Neural cell (in vitro differentiated cells): ENCODE measurements around the gene RASAL3.

Experiments
- CTCF ChIP-seq: fragments of 450-650 bp; IDR thresholded peaks from 2 replicates; pipeline ENCODE4 v1.5.1; 2014; ENCODE audit warnings: antibody characterized with exemption, mild to moderate bottlenecking, moderate library complexity; ENCODE audit not compliant: poor library complexity, severe bottlenecking
- EP300 ChIP-seq: fragments of 450-650 bp; conservative IDR thresholded peaks from 2 replicates; pipeline ENCODE4 v1.6.1; 2014; ENCODE audit warnings: antibody characterized with exemption, mild to moderate bottlenecking, moderate library complexity; ENCODE audit not compliant: poor library complexity, severe bottlenecking
- EZH2 ChIP-seq: fragments of 200-600, 300-800 bp; shearing (Covaris generic), sonication (generic); IDR thresholded peaks from 2 replicates; pipeline ENCODE4 v1.6.1; 2014; ENCODE audit warnings: antibody characterized with exemption, low read length, borderline replicate concordance, mild to moderate bottlenecking; ENCODE audit not compliant: insufficient read depth, poor library complexity, severe bottlenecking
- MXI1 ChIP-seq: fragments of 450-650 bp; conservative IDR thresholded peaks from 2 replicates; pipeline ENCODE4 v1.6.1; 2014; ENCODE audit warnings: antibody characterized with exemption, mild to moderate bottlenecking; ENCODE audit not compliant: poor library complexity, severe bottlenecking
- POLR2AphosphoS5 ChIP-seq: IDR thresholded peaks from 2 replicates; pipeline ENCODE4 v1.6.1; 2012
- RAD21 ChIP-seq: fragments of 450-650 bp; conservative IDR thresholded peaks from 2 replicates; pipeline ENCODE4 v1.6.1; 2014; ENCODE audit warnings: antibody characterized with exemption, mild to moderate bottlenecking, moderate library complexity
- SMC3 ChIP-seq: fragments of 450-650 bp; conservative IDR thresholded peaks from 2 replicates; pipeline ENCODE4 v1.6.1; 2014; ENCODE audit warnings: antibody characterized with exemption, mild to moderate bottlenecking, moderate library complexity; ENCODE audit not compliant: poor library complexity
- TAF1 ChIP-seq: IDR thresholded peaks from 2 replicates; pipeline ENCODE4 v1.6.1; 2012; ENCODE audit warnings: low read depth
- TF ChIP-seq, protein P1 (sequence below): IDR thresholded peaks from 2 replicates; pipeline ENCODE4 v1.6.1; 2012; ENCODE audit warnings: borderline replicate concordance

DNA sequence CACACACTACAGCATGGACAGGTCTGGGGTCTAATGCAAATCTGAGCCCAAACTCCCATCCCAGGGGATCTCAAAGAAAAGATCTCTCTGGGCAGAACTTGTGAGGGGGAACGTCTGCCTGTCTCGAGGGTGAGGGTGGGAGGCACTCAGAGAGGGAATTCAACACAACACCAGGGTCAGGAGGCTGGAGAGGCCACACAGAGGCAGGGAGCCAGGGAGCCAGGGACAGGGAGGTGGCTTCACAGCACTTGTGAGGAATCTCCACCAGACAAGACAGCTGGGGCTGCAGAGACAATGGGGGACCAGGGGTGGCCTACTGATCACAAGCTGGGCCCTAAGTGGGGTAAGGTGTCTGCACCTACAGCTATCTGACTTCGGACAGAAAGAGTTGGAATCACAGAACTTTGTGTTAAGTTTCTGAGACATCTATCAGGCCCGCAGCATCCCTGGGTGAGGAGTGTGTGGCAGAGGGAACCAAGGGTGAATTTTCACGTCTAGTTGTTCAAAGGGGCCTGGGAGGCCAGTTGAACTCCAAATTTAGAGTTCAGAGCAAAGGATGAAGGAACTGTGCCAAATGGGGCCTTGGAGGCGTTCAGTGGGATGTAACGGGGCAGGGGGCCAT, 32.8 kb downstream of the RASAL3 start:
- TF ChIP-seq CTCF (no peak), SMC3 (no peak), POLR2AphosphoS5 (no peak), EP300 (no peak), TAF1 (no peak), RAD21 (no peak), EZH2 (no peak), MXI1 (no peak)
- TF ChIP-seq, protein P1, sequence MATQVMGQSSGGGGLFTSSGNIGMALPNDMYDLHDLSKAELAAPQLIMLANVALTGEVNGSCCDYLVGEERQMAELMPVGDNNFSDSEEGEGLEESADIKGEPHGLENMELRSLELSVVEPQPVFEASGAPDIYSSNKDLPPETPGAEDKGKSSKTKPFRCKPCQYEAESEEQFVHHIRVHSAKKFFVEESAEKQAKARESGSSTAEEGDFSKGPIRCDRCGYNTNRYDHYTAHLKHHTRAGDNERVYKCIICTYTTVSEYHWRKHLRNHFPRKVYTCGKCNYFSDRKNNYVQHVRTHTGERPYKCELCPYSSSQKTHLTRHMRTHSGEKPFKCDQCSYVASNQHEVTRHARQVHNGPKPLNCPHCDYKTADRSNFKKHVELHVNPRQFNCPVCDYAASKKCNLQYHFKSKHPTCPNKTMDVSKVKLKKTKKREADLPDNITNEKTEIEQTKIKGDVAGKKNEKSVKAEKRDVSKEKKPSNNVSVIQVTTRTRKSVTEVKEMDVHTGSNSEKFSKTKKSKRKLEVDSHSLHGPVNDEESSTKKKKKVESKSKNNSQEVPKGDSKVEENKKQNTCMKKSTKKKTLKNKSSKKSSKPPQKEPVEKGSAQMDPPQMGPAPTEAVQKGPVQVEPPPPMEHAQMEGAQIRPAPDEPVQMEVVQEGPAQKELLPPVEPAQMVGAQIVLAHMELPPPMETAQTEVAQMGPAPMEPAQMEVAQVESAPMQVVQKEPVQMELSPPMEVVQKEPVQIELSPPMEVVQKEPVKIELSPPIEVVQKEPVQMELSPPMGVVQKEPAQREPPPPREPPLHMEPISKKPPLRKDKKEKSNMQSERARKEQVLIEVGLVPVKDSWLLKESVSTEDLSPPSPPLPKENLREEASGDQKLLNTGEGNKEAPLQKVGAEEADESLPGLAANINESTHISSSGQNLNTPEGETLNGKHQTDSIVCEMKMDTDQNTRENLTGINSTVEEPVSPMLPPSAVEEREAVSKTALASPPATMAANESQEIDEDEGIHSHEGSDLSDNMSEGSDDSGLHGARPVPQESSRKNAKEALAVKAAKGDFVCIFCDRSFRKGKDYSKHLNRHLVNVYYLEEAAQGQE: no peak
